Adrenal gland (tissue), 12 donors: ENCODE measurements around the gene MAIP1. TPM values are rescaled to one million over a fixed set of nuclear protein-coding genes. Genes with fewer than 3 reads are reported as not detected.

Source experiments
- DNase-seq, 7 donors: peaks; one replicate each; pipeline ENCODE4 v3.0.0-alpha.2; 2019 to 2020
- H3K27ac ChIP-seq, 5 donors: fragments of 200-600 bp; sonication (generic) in 4 of 5; 1 replicate in 3 of 5; 2 replicates in 2 of 5; pipeline versions ENCODE4 v1.5.1 to v1.8.0; 2016 to 2020; ENCODE audit warnings: mild to moderate bottlenecking in 1 of 5
- H3K27me3 ChIP-seq: fragments of 200-600 bp; 2 replicates; pipeline ENCODE4 v1.8.0; 2021
- H3K36me3 ChIP-seq, 2 donors: fragments of 200-600 bp; replicated peaks in 1 of 2; 1 replicate in 1 of 2; 2 replicates in 1 of 2; pipeline versions ENCODE4 v1.5.1 to v1.8.0; 2018 to 2022
- H3K4me1 ChIP-seq, 2 donors: fragments of 200-600 bp; replicated peaks in 1 of 2; 1 replicate in 1 of 2; 2 replicates in 1 of 2; pipeline versions ENCODE4 v1.5.1 to v1.8.0; 2018 to 2021
- H3K4me3 ChIP-seq, 4 donors: fragments of 200-600 bp; sonication (generic) in 3 of 4; one replicate each; pipeline ENCODE4 v1.5.1; 2016 to 2018
- H3K9me3 ChIP-seq, 3 donors: fragments of 200-600 bp; sonication (generic) in 1 of 3; replicated peaks in 1 of 3; 1 replicate in 2 of 3; 2 replicates in 1 of 3; pipeline versions ENCODE4 v1.5.1 to v1.8.0; 2016 to 2021
- CTCF ChIP-seq, 6 experiments: fragments of 450-650 bp in 4 of 6; fragments of 200-600 bp in 2 of 6; sonication (generic) in 1 of 6; IDR thresholded peaks; 1 replicate in 5 of 6; 2 replicates in 1 of 6; pipeline versions ENCODE4 v1.5.1 to v1.8.0; 2016 to 2021; ENCODE audit warnings: antibody characterized with exemption in 6 of 6, mild to moderate bottlenecking in 2 of 6, moderate library complexity in 1 of 6
- POLR2A ChIP-seq, 2 donors: fragments of 450-650 bp; IDR thresholded peaks; one replicate each; pipeline ENCODE4 v1.6.1; 2017; ENCODE audit warnings: antibody characterized with exemption in 2 of 2, mild to moderate bottlenecking in 2 of 2, moderate library complexity in 1 of 2
- WGBS, 4 donors: extraction: QIAGEN DNeasy Blood & Tissue Kit in 2 of 4; methylation state at CpG; one replicate each; pipeline versions ENCODE4 v1.1.5 to v1.1.7; 2013 to 2017; 5-methylcytosine and 5-hydroxymethylcytosine counted together
- intact Hi-C, 2 donors: fragments of 100-400 bp; cut with DNase I; formaldehyde crosslinking; loops; one replicate each; pipeline versions ENCODE4 v1.14.1 to v1.15.0; 2022 to 2023
- polyA plus RNA-seq, 3 donors: library from polyadenylated mRNA; stranded (reverse); fragments of 200-250 nt in 2 of 3; fragments of 350-450 nt in 1 of 3; fragmentation: Illumina TruSeq in 1 of 3; extraction: RNeasy Lipid Tissue Mini Kit (QIAGEN cat#74804) in 1 of 3; gene quantifications; one replicate each; pipeline ENCODE4 v1.2.3, GENCODE V29; 2013 to 2014
- total RNA-seq, 9 donors: library from RNA; depleted of rRNA in 4 of 9; stranded (reverse); fragments of >200 nt in 4 of 9; fragments of 120-200 nt in 1 of 9; fragmentation: NEBNext Ultra II Directional in 1 of 9; extraction: Animal tissue kit (Norgen Biotek cat#: 25700) in 1 of 9; gene quantifications; one replicate each; pipeline versions ENCODE4 v1.1.0 to v1.2.4, GENCODE V29; 2013 to 2023
- donor health status: healthy with polysubstance abuse.
- donor health status: Bipolar disorder and iron deficiency.
- donor health status: DM: yes; HTN: yes; CAD: no.
- donor health status: DM: no; HTN: no; CAD: no.
- donor health status: DM: no; HTN: no; CAD: no.
- donor health status: DM: yes; HTN: yes; CAD: no.

MAIP1 gene
- total and polyA plus RNA-seq, 12 donors: 6.6 to 55.4 (median 26.3) TPM

GRCh38 chr2:199946196-199946595 lies 9.2 kb upstream of the MAIP1 start:
- H3K4me1 ChIP-seq: peaks cover 12 to 48% of the 10 kb centered on the region in 2 donors
- H3K27ac ChIP-seq: peak overlapping the region in 2 of 5 donors; percentile 27 to 53
- intact Hi-C loops: loop anchor here in 1 of 2 donors (10.0 kb wide), 1 partner anchor 91 kb away; the partner anchor contains the start of gene FTCDNL1
- no peak overlapping the region for H3K4me3 ChIP-seq
- H3K27me3 ChIP-seq: no peaks in the 10 kb centered on the region
- no peaks in the 10 kb centered on the region for H3K9me3 ChIP-seq
- TF ChIP-seq POLR2A (IDR thresholded peaks at IDR 0.05) (no peak), CTCF (IDR thresholded peaks at IDR 0.05) (no peak)
- peaks cover 0 to 19% of the 10 kb centered on the region in 2 donors for H3K36me3 ChIP-seq
- DNase-seq: no peak
- WGBS, 4 donors: 85 to 97% (median 94%) methylated on average over 1 of the region's 1 CpG

DNA sequence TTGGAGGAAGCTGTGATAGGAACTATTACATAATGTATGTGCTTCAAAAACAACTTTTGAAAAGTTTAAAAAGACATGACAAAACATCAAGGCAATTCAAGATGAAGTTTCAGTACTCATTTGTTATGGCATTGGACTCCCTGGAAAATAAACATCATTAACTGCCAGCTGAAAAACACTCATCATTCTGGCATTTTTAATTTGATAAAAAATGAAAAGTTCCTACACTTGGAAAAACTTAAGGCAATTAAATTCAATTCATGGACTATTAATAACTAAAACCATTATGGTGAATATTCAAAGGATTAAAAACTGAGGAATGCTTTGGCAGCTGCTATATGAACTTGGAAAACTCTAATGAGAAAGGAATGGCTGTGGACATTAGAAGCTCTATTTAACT lies 8.5 kb upstream of the MAIP1 start:
- H3K4me3 ChIP-seq: no peak overlapping the region
- intact Hi-C loops: loop anchor here in 1 of 2 donors (10.0 kb wide), 1 partner anchor 92 kb away; the partner anchor contains the start of gene FTCDNL1
- TF ChIP-seq POLR2A (IDR thresholded peaks at IDR 0.05) (no peak), CTCF (IDR thresholded peaks at IDR 0.05) (no peak)
- no peak for DNase-seq
- H3K27ac ChIP-seq: peak overlapping the region in 3 of 5 donors; percentile 15 to 53 (median 27)
- H3K4me1 ChIP-seq: peaks cover 12 to 48% of the 10 kb centered on the region in 2 donors
- H3K36me3 ChIP-seq: peaks cover 0 to 19% of the 10 kb centered on the region in 2 donors
- no peaks in the 10 kb centered on the region for H3K9me3 ChIP-seq
- no peaks in the 10 kb centered on the region for H3K27me3 ChIP-seq

DNA sequence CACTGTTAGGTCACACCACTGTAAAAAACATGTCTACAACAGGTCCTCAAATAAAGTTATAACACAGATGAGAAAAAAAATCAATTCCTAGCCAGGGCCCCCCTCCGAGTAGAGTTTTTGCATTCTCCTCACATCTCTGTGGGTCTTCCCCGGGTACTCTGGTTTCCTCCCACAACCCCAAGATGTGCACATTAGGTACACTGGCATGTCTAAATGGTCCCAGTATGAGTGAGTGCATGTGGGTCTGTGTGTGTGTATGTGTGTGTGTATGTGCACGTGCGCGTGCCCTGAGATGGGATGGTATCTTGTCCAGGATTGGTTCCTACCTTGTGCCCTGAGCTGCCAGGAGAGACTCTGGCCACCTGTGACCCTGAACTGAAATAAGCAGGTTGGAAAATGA lies 5.0 kb upstream of the MAIP1 start:
- Histone ChIP-seq H3K27ac (no peak overlapping the region), H3K4me1 (peaks cover 12 to 64% of the 10 kb centered on the region in 2 donors), H3K27me3 (no peaks in the 10 kb centered on the region), H3K36me3 (peaks cover 0 to 16% of the 10 kb centered on the region in 2 donors), H3K4me3 (no peak overlapping the region), H3K9me3 (no peaks in the 10 kb centered on the region)
- intact Hi-C loops: no loop called here
- no peak for DNase-seq
- WGBS, 4 donors: 90 to 98% (median 93%) methylated on average over 5 of the region's 5 CpGs
- no peak for TF ChIP-seq POLR2A (IDR thresholded peaks at IDR 0.05)
- TF ChIP-seq CTCF (IDR thresholded peaks at IDR 0.05): no peak

- intact Hi-C loops: no loop called here
- TF ChIP-seq POLR2A (IDR thresholded peaks at IDR 0.05) (no peak), CTCF (IDR thresholded peaks at IDR 0.05) (no peak)
- WGBS, 4 donors: 57 to 73% (median 68%) methylated on average over 1 of the region's 1 CpG
- H3K9me3 ChIP-seq: no peaks in the 10 kb centered on the region
- DNase-seq: no peak
- no peak overlapping the region for H3K27ac ChIP-seq
- peaks cover 0 to 16% of the 10 kb centered on the region in 2 donors for H3K36me3 ChIP-seq
- peaks cover 12 to 58% of the 10 kb centered on the region in 2 donors for H3K4me1 ChIP-seq
- H3K4me3 ChIP-seq: no peak overlapping the region
- H3K27me3 ChIP-seq: no peaks in the 10 kb centered on the region
These were observed 4.4 kb upstream of the MAIP1 start for GRCh38 chr2:199951023-199951422.
